Esophagus squamous epithelium (tissue), 5 donors: ENCODE data around the gene PPP2R3B. TPM values are rescaled to one million over a fixed set of nuclear protein-coding genes. Genes with fewer than 3 reads are reported as not detected.
"Not testable (repeated sequence)": the region's sequence is repeated elsewhere in the genome, so short reads cannot be mapped to it uniquely, and the experiment has no call there.

ENCODE experiments used
- DNase-seq: peaks from one replicate; lab custom pipeline; 2025; lab: John Stamatoyannopoulos, UW
- H3K27ac ChIP-seq, 4 donors: fragments of 200-600 bp; sonication (generic); one replicate each; pipeline ENCODE4 v1.5.1; 2016 to 2019; ENCODE audit warnings: mild to moderate bottlenecking in 1 of 4
- H3K27me3 ChIP-seq, 4 donors: fragments of 200-600 bp; sonication (generic); 1 replicate in 3 of 4; 2 replicates in 1 of 4; pipeline versions ENCODE4 v1.5.1 to v1.6.0; 2017 to 2021; ENCODE audit warnings: antibody characterized with exemption in 1 of 4
- H3K36me3 ChIP-seq, 3 donors: fragments of 200-600 bp; sonication (generic); one replicate each; pipeline ENCODE4 v1.5.1; 2016 to 2019
- H3K4me1 ChIP-seq, 3 donors: fragments of 200-600 bp; sonication (generic); one replicate each; pipeline ENCODE4 v1.5.1; 2017 to 2019
- H3K4me3 ChIP-seq, 4 donors: fragments of 200-600 bp; sonication (generic); 1 replicate in 3 of 4; 2 replicates in 1 of 4; pipeline ENCODE4 v1.5.1; 2016 to 2019; ENCODE audit warnings: mild to moderate bottlenecking in 2 of 4, moderate library complexity in 1 of 4
- H3K9me3 ChIP-seq, 3 donors: fragments of 200-600 bp; sonication (generic); one replicate each; pipeline ENCODE4 v1.5.1; 2016 to 2019
- POLR2A ChIP-seq, 4 donors: fragments of 450-650 bp; IDR thresholded peaks; one replicate each; pipeline ENCODE4 v1.6.1; 2017; ENCODE audit warnings: antibody characterized with exemption in 4 of 4, mild to moderate bottlenecking in 4 of 4, moderate library complexity in 3 of 4
- WGBS, 2 donors: methylation state at CpG; one replicate each; pipeline ENCODE4 v1.1.5; 2018; 5-methylcytosine and 5-hydroxymethylcytosine counted together
- intact Hi-C: fragments of 100-400 bp; cut with DNase I; formaldehyde crosslinking; loops from one replicate; pipeline ENCODE4 v1.15.0; 2022
- total RNA-seq, 4 donors: library from RNA; depleted of rRNA; stranded (reverse); fragments of >200 nt; gene quantifications; one replicate each; pipeline ENCODE4 v1.1.0, GENCODE V29; 2016
- TF ChIP-seq, protein P1 (sequence below), 6 experiments: fragments of 450-650 bp in 4 of 6; fragments of 200-600 bp in 2 of 6; sonication (generic) in 2 of 6; IDR thresholded peaks; one replicate each; pipeline ENCODE4 v1.5.1; 2016 to 2019; ENCODE audit warnings: antibody characterized with exemption in 6 of 6, mild to moderate bottlenecking in 4 of 6, moderate library complexity in 4 of 6
- donor health status: DM: yes; HTN: yes; CAD: no.

Gene PPP2R3B
- total RNA-seq, 4 donors from 2014 or later: 7.9 to 26.1 (median 24.1) TPM

- peak overlapping the region in 2 of 4 donors; percentile 29 to 34 for H3K4me3 ChIP-seq
These were observed 55.4 kb downstream of the PPP2R3B start for GRCh38 chrX:331151-331824.

DNA sequence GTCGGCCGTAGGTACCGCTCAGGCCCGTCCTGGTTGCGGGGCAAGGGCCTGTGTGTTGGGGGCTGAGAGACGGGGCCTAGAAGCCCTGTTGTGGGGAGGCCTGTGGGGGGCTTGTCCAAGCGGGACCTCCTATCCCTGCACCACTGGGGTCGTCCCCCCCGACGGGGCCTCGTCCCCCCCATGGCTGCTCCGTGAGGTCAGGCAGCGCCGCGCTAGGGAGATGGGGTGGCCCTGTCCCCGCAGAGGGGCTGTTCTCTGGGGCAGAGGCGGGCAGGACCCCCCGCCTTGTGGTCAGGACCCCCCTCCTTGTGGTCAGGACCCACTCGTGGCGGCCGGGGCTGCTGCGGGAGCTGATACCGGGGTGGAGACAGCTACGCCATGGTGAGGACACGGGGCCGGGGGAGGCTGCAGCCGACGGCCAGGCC is 56.0 kb downstream of the PPP2R3B start:
- Histone ChIP-seq H3K36me3 (peaks cover 0 to 31% (median 0%) of the 10 kb centered on the region in 3 donors), H3K4me3 (peak overlapping the region in 1 of 4 donors; percentile 34), H3K27me3 (peaks cover 0 to 29% (median 3%) of the 10 kb centered on the region in 4 donors), H3K9me3 (no peaks in the 10 kb centered on the region), H3K27ac (no peak overlapping the region), H3K4me1 (peaks cover 0 to 17% (median 10%) of the 10 kb centered on the region in 3 donors)
- 75% methylated on average over 4 of the region's 28 CpGs; no CpG with 5 or more reads in 1 of the 2 donors for WGBS, 2 donors
- intact Hi-C loops: no loop called here
- no peak for TF ChIP-seq POLR2A (IDR thresholded peaks at IDR 0.05)
- TF ChIP-seq, protein P1, sequence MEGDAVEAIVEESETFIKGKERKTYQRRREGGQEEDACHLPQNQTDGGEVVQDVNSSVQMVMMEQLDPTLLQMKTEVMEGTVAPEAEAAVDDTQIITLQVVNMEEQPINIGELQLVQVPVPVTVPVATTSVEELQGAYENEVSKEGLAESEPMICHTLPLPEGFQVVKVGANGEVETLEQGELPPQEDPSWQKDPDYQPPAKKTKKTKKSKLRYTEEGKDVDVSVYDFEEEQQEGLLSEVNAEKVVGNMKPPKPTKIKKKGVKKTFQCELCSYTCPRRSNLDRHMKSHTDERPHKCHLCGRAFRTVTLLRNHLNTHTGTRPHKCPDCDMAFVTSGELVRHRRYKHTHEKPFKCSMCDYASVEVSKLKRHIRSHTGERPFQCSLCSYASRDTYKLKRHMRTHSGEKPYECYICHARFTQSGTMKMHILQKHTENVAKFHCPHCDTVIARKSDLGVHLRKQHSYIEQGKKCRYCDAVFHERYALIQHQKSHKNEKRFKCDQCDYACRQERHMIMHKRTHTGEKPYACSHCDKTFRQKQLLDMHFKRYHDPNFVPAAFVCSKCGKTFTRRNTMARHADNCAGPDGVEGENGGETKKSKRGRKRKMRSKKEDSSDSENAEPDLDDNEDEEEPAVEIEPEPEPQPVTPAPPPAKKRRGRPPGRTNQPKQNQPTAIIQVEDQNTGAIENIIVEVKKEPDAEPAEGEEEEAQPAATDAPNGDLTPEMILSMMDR (IDR thresholded peaks at IDR 0.05): no peak
- no peak for DNase-seq

More at GRCh38 chrX:331151-331824, 55.4 kb downstream of the PPP2R3B start:
- 2 to 29% methylated on average over 14 to 17 of the region's 51 CpGs for WGBS, 2 donors
- H3K36me3 ChIP-seq: peaks cover 0 to 37% (median 0%) of the 10 kb centered on the region in 3 donors
- peaks cover 0 to 29% (median 3%) of the 10 kb centered on the region in 4 donors for H3K27me3 ChIP-seq
- H3K4me1 ChIP-seq: peaks cover 0 to 17% (median 10%) of the 10 kb centered on the region in 3 donors
- no peak for DNase-seq
- H3K9me3 ChIP-seq: no peaks in the 10 kb centered on the region
- intact Hi-C loops: no loop called here
- no peak for TF ChIP-seq POLR2A (IDR thresholded peaks at IDR 0.05)
- TF ChIP-seq, protein P1 (IDR thresholded peaks at IDR 0.05): no peak
- H3K27ac ChIP-seq: no peak overlapping the region

DNA sequence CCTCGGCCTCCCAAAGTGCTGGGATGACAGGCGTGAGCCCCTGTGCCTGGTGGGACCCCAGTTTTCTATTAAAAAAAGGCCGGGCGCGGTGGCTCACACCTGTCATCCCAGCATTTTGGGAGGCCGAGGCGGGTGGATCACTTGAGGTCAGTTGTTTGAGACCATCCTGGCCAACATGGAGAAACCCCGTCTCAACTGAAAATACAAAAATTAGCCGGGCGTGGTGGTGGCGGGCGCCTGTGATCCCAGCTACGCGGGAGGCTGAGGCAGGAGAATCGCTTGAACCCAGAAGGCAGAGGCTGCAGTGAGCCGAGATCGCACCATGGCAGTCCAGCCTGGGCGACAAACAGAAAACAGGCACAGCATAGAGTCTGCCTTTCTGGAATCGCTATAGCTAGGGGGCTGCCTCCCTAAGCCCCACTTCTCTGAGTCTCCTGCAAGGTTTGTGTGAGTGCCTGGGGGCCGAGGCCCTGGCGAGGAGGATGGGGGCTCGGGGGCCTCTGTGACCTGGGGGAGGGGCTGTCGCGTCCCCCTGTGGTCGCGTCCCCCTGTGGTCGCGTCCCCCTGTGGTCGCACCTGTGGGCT is 56.5 kb downstream of the PPP2R3B start:
- H3K9me3 ChIP-seq, DNase-seq, H3K27ac ChIP-seq, H3K4me3 ChIP-seq, intact Hi-C loops: not testable (repeated sequence)
- peaks cover 0 to 29% (median 3%) of the 10 kb centered on the region in 4 donors for H3K27me3 ChIP-seq
- H3K36me3 ChIP-seq: peaks cover 0 to 26% (median 0%) of the 10 kb centered on the region in 3 donors
- peaks cover 0 to 17% (median 10%) of the 10 kb centered on the region in 3 donors for H3K4me1 ChIP-seq
- 83 to 85% methylated on average over 10 of the region's 29 CpGs for WGBS, 2 donors

DNA sequence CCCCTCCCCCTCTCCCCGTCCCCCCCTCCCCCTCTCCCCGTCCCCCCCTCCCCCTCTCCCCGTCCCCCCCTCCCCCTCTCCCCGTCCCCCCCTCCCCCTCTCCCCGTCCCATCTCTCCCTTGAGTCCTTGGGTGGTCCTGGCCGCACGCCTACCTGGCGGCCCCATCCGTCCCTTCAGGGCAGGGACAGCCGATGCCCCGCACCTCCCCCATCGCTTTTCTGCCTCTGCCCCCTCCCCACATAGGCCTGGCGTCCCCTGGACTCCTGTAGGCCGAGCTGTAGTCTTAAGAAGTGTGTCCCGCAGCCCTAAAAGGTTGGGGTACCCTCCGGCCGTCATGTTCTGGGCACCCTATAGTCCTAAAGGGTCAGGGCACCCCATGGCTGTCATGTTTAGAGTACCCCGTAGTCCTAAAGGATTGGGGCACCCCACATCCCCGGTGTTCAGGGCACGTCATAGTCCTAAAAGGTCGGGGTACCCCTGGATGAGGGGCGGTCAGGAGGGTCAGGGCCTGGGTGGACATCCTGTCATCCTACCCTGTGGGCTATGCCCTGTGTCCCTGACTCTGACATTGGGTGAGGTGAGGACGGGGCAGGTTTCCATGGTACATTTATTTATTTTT is 57.3 kb downstream of the PPP2R3B start:
- peaks cover 0 to 33% (median 3%) of the 10 kb centered on the region in 4 donors for H3K27me3 ChIP-seq
- TF ChIP-seq, protein P1 (IDR thresholded peaks at IDR 0.05): no peak
- TF ChIP-seq POLR2A (IDR thresholded peaks at IDR 0.05): no peak
- DNase-seq: no peak
- intact Hi-C loops: no loop called here
- H3K27ac ChIP-seq: no peak overlapping the region
- H3K4me3 ChIP-seq: no peak overlapping the region
- no peaks in the 10 kb centered on the region for H3K9me3 ChIP-seq
- H3K36me3 ChIP-seq: peaks cover 0 to 18% (median 0%) of the 10 kb centered on the region in 3 donors
- WGBS, 2 donors: 67 to 98% methylated on average over 1 to 8 of the region's 23 CpGs
- H3K4me1 ChIP-seq: peaks cover 0 to 17% (median 10%) of the 10 kb centered on the region in 3 donors

GRCh38 chrX:327660-328126 is 59.0 kb downstream of the PPP2R3B start:
- Histone ChIP-seq H3K36me3 (peaks cover 0 to under 1% (median 0%) of the 10 kb centered on the region in 3 donors), H3K9me3 (no peaks in the 10 kb centered on the region), H3K4me3 (no peak overlapping the region), H3K4me1 (peaks cover 5 to 24% (median 10%) of the 10 kb centered on the region in 3 donors), H3K27ac (no peak overlapping the region), H3K27me3 (peaks cover 0 to 37% (median 3%) of the 10 kb centered on the region in 4 donors)
- TF ChIP-seq, protein P1 (IDR thresholded peaks at IDR 0.05): no peak
- WGBS, 2 donors: 90% methylated on average over 2 to 8 of the region's 33 CpGs
- intact Hi-C loops: no loop called here
- DNase-seq: no peak

GRCh38 chrX:324664-325063 is 62.0 kb downstream of the PPP2R3B start:
- H3K36me3 ChIP-seq, DNase-seq, H3K9me3 ChIP-seq, H3K27ac ChIP-seq, intact Hi-C loops, H3K4me3 ChIP-seq: not testable (repeated sequence)
- 74 to 89% methylated on average over 10 to 12 of the region's 14 CpGs for WGBS, 2 donors
- Histone ChIP-seq H3K27me3 (peaks cover 0 to 12% (median 0%) of the 10 kb centered on the region in 4 donors), H3K4me1 (peaks cover 13 to 25% (median 18%) of the 10 kb centered on the region in 3 donors)
